Measurements from ENCODE around the gene AIG1. TPM values are rescaled to one million over a fixed set of nuclear protein-coding genes. Genes with fewer than 3 reads are reported as not detected.

Gene AIG1
- total RNA-seq, 1 experiment from 2014 or later, result 51.1 TPM

- ChIA-PET RAD21 (ENCODE audit: low non-redundant PET in 1 of 2, low total read pairs in 2 of 2, uncharacterized antibody in 2 of 2, unreplicated experiment in 2 of 2) (no interaction called here), POLR2A (no interaction called here), CTCF (interaction anchor here (1.2 kb wide), 1 partner anchor 643 kb away, joined by 3 read pairs; no protein-coding TSS in a partner anchor)
- DNase-seq (ENCODE audit: low read depth, low spot score) (no peak), ATAC-seq (no peak)
- no peaks in the 10 kb centered on the region for H3K36me3 ChIP-seq (ENCODE audit: control insufficient read depth in 1 of 2, insufficient read depth in 2 of 2, low read length in 2 of 2)
- H3K4me3 ChIP-seq (replicated peaks in 1 of 2; ENCODE audit: low read depth in 1 of 2, low read length in 2 of 2), result no peak overlapping the region
- H2AFZ ChIP-seq (ENCODE audit: low read depth, low read length, poor library complexity, severe bottlenecking), result no peak overlapping the region
- BruUV-seq (replicated peaks), result no TSS peak
- no peaks in the 10 kb centered on the region for H4K20me1 ChIP-seq (ENCODE audit: insufficient read depth)
- no peaks in the 10 kb centered on the region for H3K79me2 ChIP-seq (ENCODE audit: insufficient read depth, low read length)
- H3K9me3 ChIP-seq (ENCODE audit: control insufficient read depth in 1 of 2, insufficient read depth in 1 of 2, low read depth in 1 of 2, low read length in 2 of 2), result no peaks in the 10 kb centered on the region
- H3K9me2 ChIP-seq (ENCODE audit: insufficient read depth), result no peaks in the 10 kb centered on the region
- H3K27me3 ChIP-seq (ENCODE audit: insufficient read depth, low read length), result no peaks in the 10 kb centered on the region
- intact Hi-C loops (cut with micrococcal nuclease), result loop anchor here (5.0 kb wide), 1 partner anchor 644 kb away; no protein-coding TSS in a partner anchor
- H3K4me1 ChIP-seq (ENCODE audit: control insufficient read depth in 1 of 2, insufficient read depth in 2 of 2, low read length in 2 of 2), result peaks cover 0 to 22% of the 10 kb centered on the region in 2 experiments; a peak in 3 of 4 replicates
- H3K27ac ChIP-seq (ENCODE audit: low read depth, low read length), result no peak overlapping the region
- H3K9ac ChIP-seq (ENCODE audit: low read length), result no peak overlapping the region
- H3K4me2 ChIP-seq (ENCODE audit: low read length), result no peak overlapping the region
- TF ChIP-seq TCF7L2 (IDR thresholded peaks at IDR 0.05; ENCODE audit: borderline replicate concordance, extremely low read depth, insufficient read depth, insufficient read length), result no peak
- no peak for TF ChIP-seq SIN3A (IDR thresholded peaks at IDR 0.05; ENCODE audit: low read depth)
- TF ChIP-seq SRF (IDR thresholded peaks at IDR 0.05; ENCODE audit: low read depth), result no peak
- no peak for TF ChIP-seq CBX3 (IDR thresholded peaks at IDR 0.05; ENCODE audit: low read depth)
- no peak for TF ChIP-seq EGR1 (IDR thresholded peaks at IDR 0.05; ENCODE audit: low read depth)
- no peak for TF ChIP-seq CEBPB (IDR thresholded peaks at IDR 0.05; ENCODE audit: low read depth)
- TF ChIP-seq RAD21 (IDR thresholded peaks at IDR 0.05; ENCODE audit: low read depth), result no peak
- TF ChIP-seq POLR2AphosphoS5 (IDR thresholded peaks at IDR 0.05; ENCODE audit: low read depth, low read length), result no peak
- TF ChIP-seq JUND (IDR thresholded peaks at IDR 0.05), result no peak
- no peak for TF ChIP-seq ZFX (IDR thresholded peaks at IDR 0.05)
- no peak for TF ChIP-seq MAX (IDR thresholded peaks at IDR 0.05)
- no peak for TF ChIP-seq ELF1 (IDR thresholded peaks at IDR 0.05; ENCODE audit: borderline replicate concordance, low read depth)
- TF ChIP-seq ATF3 (IDR thresholded peaks at IDR 0.05), result no peak
- no peak for TF ChIP-seq FOSL1 (IDR thresholded peaks at IDR 0.05; ENCODE audit: low read depth)
- no peak for TF ChIP-seq YY1 (IDR thresholded peaks at IDR 0.05; ENCODE audit: extremely low read depth, insufficient replicate concordance, low read depth, low read length)
- TF ChIP-seq SP1 (IDR thresholded peaks at IDR 0.05; ENCODE audit: low read depth), result no peak
- no peak for TF ChIP-seq EZH2 (IDR thresholded peaks at IDR 0.05)
- no peak for TF ChIP-seq POLR2A (IDR thresholded peaks at IDR 0.05; ENCODE audit: borderline replicate concordance, extremely low read depth, insufficient read depth, insufficient read length)
- no peak for TF ChIP-seq ZNF274 (IDR thresholded peaks at IDR 0.05; ENCODE audit: low read depth, low read length)
- TF ChIP-seq CTCF (IDR thresholded peaks at IDR 0.05 in 2 of 3, conservative IDR thresholded peaks at IDR 0.05 in 1 of 3; ENCODE audit: borderline replicate concordance in 1 of 3, insufficient read depth in 1 of 3, low read depth in 2 of 3, low read length in 2 of 3), result no peak
Observed at GRCh38 chr6:143336446-143337152, 275.9 kb downstream of the AIG1 start.
